MM.1S (cell line): ENCODE results near the gene SLC16A10.

Experiments used
- EZH2 ChIP-seq: fragments of 300-600 bp; sonication (generic); optimal IDR thresholded peaks from 2 replicates; pipeline ENCODE3; 2017; ENCODE audit warnings: low read depth, mild to moderate bottlenecking, antibody characterized with exemption, low read length, mixed read lengths
- EZH2phosphoT487 ChIP-seq: fragments of 300-600 bp; sonication (generic); IDR thresholded peaks from 2 replicates; pipeline ENCODE4 v1.6.1; 2018; ENCODE audit warnings: antibody characterized with exemption, low read length

- TF ChIP-seq EZH2phosphoT487 = no peak
- no peak for TF ChIP-seq EZH2
These were observed 111.5 kb downstream of the SLC16A10 start for GRCh38 chr6:111198841-111199240.
